ENCODE data around the gene SULT1A2. TPM values are rescaled to one million over a fixed set of nuclear protein-coding genes. Genes with fewer than 3 reads are reported as not detected.

Gene SULT1A2
- total RNA-seq, 1 experiment from 2014 or later, result 21.8 TPM

- Histone ChIP-seq H3K4me1 (replicated peaks; ENCODE audit: insufficient read depth) (peaks cover 16% of the 10 kb centered on the region), H3K79me2 (ENCODE audit: low read depth) (peaks cover 7% of the 10 kb centered on the region), H3K4me3 (no peak overlapping the region), H3K4me2 (no peak overlapping the region), H2AFZ (no peak overlapping the region), H3K27me3 (ENCODE audit: insufficient read depth, low read depth) (no peaks in the 10 kb centered on the region), H4K20me1 (ENCODE audit: insufficient read depth) (no peaks in the 10 kb centered on the region), H3K27ac (no peak overlapping the region), H3K9me2 (ENCODE audit: insufficient read depth) (no peaks in the 10 kb centered on the region), H3K36me3 (ENCODE audit: low read depth) (no peaks in the 10 kb centered on the region), H3F3A (ENCODE audit: insufficient read depth, low read depth) (peaks cover 3% of the 10 kb centered on the region), H3K9me3 (ENCODE audit: insufficient read depth, low read depth) (no peaks in the 10 kb centered on the region)
- POLR2A ChIA-PET (ENCODE audit: unreplicated experiment), result no interaction called here
- CTCF ChIA-PET, result no interaction called here
- TF ChIP-seq, protein P1, sequence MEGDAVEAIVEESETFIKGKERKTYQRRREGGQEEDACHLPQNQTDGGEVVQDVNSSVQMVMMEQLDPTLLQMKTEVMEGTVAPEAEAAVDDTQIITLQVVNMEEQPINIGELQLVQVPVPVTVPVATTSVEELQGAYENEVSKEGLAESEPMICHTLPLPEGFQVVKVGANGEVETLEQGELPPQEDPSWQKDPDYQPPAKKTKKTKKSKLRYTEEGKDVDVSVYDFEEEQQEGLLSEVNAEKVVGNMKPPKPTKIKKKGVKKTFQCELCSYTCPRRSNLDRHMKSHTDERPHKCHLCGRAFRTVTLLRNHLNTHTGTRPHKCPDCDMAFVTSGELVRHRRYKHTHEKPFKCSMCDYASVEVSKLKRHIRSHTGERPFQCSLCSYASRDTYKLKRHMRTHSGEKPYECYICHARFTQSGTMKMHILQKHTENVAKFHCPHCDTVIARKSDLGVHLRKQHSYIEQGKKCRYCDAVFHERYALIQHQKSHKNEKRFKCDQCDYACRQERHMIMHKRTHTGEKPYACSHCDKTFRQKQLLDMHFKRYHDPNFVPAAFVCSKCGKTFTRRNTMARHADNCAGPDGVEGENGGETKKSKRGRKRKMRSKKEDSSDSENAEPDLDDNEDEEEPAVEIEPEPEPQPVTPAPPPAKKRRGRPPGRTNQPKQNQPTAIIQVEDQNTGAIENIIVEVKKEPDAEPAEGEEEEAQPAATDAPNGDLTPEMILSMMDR (conservative IDR thresholded peaks at IDR 0.05), result no peak
- TF ChIP-seq EZH2 (IDR thresholded peaks at IDR 0.05; ENCODE audit: low read depth), result no peak
- DNase-seq, result no peak
- no TSS peak for BruUV-seq (replicated peaks)
- intact Hi-C loops (cut with micrococcal nuclease; ENCODE audit: unreplicated experiment), result no loop called here
Observed at GRCh38 chr16:28555561-28555960, 41.3 kb downstream of the SULT1A2 start.

- TF ChIP-seq, protein P1 (conservative IDR thresholded peaks at IDR 0.05), result no peak
- TF ChIP-seq EZH2 (IDR thresholded peaks at IDR 0.05; ENCODE audit: low read depth), result no peak
- H2AFZ ChIP-seq, result peak overlapping the region; percentile 71
- TSS peak; percentile 66 for BruUV-seq (replicated peaks)
- ChIA-PET CTCF (interaction anchor here (0.5 to 1.4 kb wide), 3 partner anchors 14 to 63 kb away, joined by 3 to 15 read pairs (median 8); partner anchors contain the start of gene SULT1A1), POLR2A (ENCODE audit: unreplicated experiment) (interaction anchor here (0.6 to 0.8 kb wide), 2 partner anchors 55 to 1101 kb away, joined by 3 to 7 read pairs; partner anchors contain the start of gene SULT1A1)
- H3K27ac ChIP-seq, result no peak overlapping the region
- H4K20me1 ChIP-seq (ENCODE audit: insufficient read depth), result no peaks in the 10 kb centered on the region
- no peak for DNase-seq
- peaks cover 16% of the 10 kb centered on the region for H3K4me1 ChIP-seq (replicated peaks; ENCODE audit: insufficient read depth)
- no peaks in the 10 kb centered on the region for H3K36me3 ChIP-seq (ENCODE audit: low read depth)
- no peaks in the 10 kb centered on the region for H3K9me3 ChIP-seq (ENCODE audit: insufficient read depth, low read depth)
- peaks cover 7% of the 10 kb centered on the region for H3K79me2 ChIP-seq (ENCODE audit: low read depth)
- peak overlapping the region; percentile 74 for H3K4me3 ChIP-seq
- H3K4me2 ChIP-seq, result peak overlapping the region; percentile 85
- H3F3A ChIP-seq (ENCODE audit: insufficient read depth, low read depth), result peaks cover 3% of the 10 kb centered on the region
- intact Hi-C loops (cut with micrococcal nuclease; ENCODE audit: unreplicated experiment), result loop anchor here (5.0 kb wide), 2 partner anchors 42 to 62 kb away; partner anchors contain the start of gene SULT1A2
- no peaks in the 10 kb centered on the region for H3K9me2 ChIP-seq (ENCODE audit: insufficient read depth)
- no peaks in the 10 kb centered on the region for H3K27me3 ChIP-seq (ENCODE audit: insufficient read depth, low read depth)
Observed at GRCh38 chr16:28554634-28555423, 42.0 kb downstream of the SULT1A2 start.

GRCh38 chr16:28553776-28554633 is 42.8 kb downstream of the SULT1A2 start, which contains the start of gene SGF29:
SGF29 (plus strand) TSS chr16:28553920; CDS start chr16:28581070, 27,150 bp downstream.
- Histone ChIP-seq H3K27ac (peak within 1 kb of the TSS; percentile 93), H3K79me2 (ENCODE audit: low read depth) (peaks cover 7% of the 10 kb centered on the region), H3K4me2 (peak within 1 kb of the TSS; percentile 94), H3K9me3 (ENCODE audit: insufficient read depth, low read depth) (no peaks in the 10 kb centered on the region), H3K27me3 (ENCODE audit: insufficient read depth, low read depth) (no peaks in the 10 kb centered on the region), H4K20me1 (ENCODE audit: insufficient read depth) (no peaks in the 10 kb centered on the region), H3K4me3 (peak within 1 kb of the TSS; percentile 74), H3F3A (ENCODE audit: insufficient read depth, low read depth) (peaks cover 3% of the 10 kb centered on the region), H3K4me1 (replicated peaks; ENCODE audit: insufficient read depth) (peaks cover 16% of the 10 kb centered on the region), H3K9me2 (ENCODE audit: insufficient read depth) (no peaks in the 10 kb centered on the region), H2AFZ (peak within 1 kb of the TSS; percentile 97), H3K36me3 (ENCODE audit: low read depth) (no peaks in the 10 kb centered on the region)
- BruUV-seq (replicated peaks), result TSS peak; percentile 97
- ChIA-PET POLR2A (ENCODE audit: unreplicated experiment) (interaction anchor here (0.6 to 0.8 kb wide), 3 partner anchors 43 to 65 kb away, joined by 3 to 11 read pairs (median 3); partner anchors contain the start of genes SULT1A1 and SULT1A2), CTCF (interaction anchor here (0.5 to 1.4 kb wide), 4 partner anchors 15 to 182 kb away, joined by 3 to 15 read pairs (median 6); partner anchors contain the start of gene SULT1A1)
- TF ChIP-seq, protein P1 (conservative IDR thresholded peaks at IDR 0.05), result peak; percentile 36; the same call in 1 of the 2 replicates
- TF ChIP-seq EZH2 (IDR thresholded peaks at IDR 0.05; ENCODE audit: low read depth), result no peak
- DNase-seq, result peak; percentile 72 to 94
- intact Hi-C loops (cut with micrococcal nuclease; ENCODE audit: unreplicated experiment), result loop anchor here (5.0 kb wide), 2 partner anchors 43 to 63 kb away; partner anchors contain the start of gene SULT1A2

Measured in PC-9 (cell line).